HG02852 (cell line): Measurements from ENCODE around the gene CTIF.
"Not testable (repeated sequence)": the region's sequence is repeated elsewhere in the genome, so short reads cannot be mapped to it uniquely, and the experiment has no call there.

Experiments used
- ATAC-seq: cut with Tn5 transposase; IDR thresholded peaks from one replicate; pipeline ENCODE4 v1.9.1; 2021; ENCODE audit warnings: mild to moderate bottlenecking, moderate library complexity; ENCODE audit not compliant: unreplicated experiment

CTIF gene

DNA sequence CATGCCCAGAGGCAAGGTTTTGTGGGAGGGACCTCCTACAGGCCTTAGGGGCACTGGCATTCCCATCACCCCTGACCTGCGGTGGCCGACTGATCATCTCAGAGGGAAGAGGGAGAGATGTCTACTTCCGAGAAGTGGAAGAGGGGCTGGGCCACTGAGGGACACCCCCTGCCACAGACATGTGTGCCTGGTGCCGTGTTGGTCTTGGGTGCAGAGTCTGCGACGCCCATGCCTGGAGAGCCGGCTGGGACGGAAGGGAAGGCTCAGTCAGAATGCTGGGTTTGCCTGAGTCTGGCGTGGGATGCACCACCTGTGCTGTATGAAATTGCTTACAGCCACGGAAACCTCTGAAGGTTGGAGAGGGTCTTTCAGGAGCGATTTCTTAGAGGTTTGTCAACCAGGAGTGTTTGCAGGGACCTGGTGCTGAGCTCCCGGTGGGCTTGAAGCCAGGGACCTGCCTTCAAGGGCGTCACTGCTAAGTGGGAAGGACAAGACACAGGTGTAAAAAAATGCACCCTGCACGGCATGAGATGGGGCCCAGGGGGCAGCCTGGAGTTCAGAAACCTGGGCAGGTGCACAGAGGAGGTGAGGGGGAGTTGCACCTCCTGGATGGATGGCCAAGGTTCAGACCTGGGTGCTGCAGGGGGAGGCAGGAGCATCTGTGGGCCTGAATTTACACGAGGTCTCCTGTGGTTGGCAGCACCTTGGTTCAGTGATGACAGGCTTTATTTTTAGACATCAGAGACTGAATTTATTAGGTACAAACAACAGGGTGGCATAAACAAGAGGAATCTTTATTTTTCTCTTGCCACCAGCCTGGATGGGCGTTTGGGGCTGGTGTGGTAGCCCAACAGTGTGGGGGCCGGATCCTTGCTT, 100.3 kb downstream of the CTIF start:
- no peak for ATAC-seq

DNA sequence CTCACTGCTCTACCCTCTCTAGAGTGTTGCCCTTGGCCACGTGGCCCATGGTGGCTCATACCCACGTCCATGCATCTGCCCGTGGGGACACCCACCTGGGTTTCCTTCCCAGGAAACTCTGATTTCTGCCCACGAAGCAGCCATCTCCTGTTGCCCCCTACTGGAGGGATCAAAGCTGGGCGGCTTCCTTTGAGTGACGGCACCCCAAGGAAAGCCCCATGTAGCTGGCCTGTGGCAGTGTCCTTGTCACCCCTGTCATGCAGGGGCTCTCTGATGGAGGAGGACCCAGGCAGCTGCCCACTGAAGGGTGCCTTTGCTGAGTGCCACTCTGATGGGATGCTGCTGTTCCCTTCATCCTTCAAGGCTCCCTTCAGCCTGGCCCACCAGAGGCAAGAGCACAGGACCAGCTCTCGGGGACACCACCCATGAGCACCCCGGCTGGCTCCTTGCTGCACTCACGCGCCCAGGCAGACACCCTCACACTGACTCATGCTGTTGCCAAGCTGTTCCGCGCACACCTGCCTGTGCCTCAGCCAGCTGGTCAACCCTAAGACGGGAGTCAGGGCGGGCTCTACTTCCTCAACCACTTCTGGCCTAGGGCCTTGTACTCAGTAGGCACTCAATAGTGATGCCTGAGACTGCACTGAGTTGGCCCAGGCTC, 101.1 kb downstream of the CTIF start:
- no peak for ATAC-seq

DNA sequence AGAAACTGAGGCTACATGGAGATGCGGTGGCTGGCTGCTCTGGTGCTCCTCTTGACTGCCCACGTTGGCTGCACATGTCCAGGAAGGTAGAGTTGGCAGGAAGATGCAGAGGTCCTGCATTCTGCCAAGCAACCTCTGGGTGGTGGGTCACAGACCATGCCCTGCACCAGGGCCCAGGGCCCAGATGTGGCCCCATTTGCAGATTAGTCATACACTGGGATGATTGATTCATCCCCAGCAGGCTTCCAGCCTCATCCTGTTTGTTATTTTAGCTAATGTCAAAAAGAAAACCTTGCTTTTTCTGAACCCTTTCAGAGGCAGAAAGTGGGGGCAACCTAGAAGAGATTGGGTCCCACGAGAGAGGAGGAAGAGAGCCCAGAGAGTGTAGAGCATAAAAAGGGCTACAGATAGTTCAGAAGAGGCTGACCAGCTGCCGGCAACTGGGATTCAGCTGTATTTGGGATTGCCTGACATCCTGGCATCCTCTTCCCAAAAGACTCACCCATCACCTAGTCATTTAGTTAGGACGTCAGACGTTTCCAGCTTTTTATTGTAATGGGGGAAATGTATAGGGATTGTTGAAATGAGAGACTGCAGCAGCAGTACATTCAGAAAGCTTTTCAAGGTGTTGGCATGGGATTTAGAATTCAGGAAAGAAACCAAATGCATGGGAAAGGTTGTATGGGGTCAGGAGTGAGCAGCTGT, 101.9 kb downstream of the CTIF start:
- ATAC-seq = no peak

DNA sequence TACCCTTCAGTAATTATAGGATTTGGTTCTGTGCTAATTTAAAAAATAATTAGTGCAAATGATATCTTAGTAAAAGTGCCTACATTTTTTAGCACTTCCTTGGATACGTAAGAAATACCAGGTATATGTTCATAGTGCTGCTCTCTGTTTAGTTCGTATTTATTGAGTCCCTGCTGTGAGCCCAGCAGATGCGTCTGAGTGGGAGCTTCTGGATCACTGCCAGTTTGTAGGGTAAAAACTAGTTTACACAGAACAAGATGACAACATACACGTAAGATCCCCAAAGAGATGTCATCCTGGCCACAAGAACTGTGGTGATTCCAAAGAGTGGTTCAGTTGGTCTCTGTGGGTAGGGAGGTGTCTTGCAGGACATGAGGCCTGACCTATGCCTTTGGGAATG, 103.2 kb downstream of the CTIF start:
- no peak for ATAC-seq

DNA sequence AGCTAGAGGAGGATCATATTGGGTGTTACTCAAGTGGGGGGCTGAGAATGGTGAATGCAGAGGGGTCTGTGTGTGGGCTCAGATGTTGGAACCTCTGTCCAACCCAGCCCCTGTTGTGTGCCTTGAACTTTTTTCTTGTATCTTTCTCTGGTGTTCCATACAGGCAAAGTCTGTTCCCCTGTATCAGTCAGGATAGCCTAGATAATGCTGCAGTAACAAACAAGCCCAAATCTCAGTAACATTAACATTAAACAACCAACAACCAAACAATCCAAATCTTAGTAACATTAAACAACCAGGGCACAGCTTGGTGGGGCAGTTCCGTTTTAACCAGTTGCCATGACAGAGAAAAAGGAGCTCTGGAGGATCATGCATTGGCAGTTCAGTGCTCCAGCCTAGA, 103.7 kb downstream of the CTIF start:
- ATAC-seq = no peak

DNA sequence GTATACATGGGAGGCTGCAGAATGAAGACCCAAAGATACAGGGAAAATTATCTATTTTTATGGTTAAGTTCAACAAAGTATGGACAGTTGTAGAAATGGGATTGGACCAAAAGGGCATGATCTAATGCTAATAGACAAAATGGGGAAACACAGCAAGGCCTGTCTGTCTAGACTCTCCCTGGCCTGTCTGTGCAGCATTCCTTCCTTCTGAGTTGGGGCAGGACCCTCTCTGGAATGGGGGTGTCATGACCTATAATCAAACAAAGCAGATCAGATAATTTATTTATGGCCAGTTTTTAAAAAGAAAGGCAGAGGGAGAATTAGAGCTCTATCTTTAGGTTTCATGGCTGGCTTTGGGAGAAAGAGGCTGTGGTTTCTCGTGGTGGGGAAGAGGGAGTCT, 104.4 kb downstream of the CTIF start:
- no peak for ATAC-seq

DNA sequence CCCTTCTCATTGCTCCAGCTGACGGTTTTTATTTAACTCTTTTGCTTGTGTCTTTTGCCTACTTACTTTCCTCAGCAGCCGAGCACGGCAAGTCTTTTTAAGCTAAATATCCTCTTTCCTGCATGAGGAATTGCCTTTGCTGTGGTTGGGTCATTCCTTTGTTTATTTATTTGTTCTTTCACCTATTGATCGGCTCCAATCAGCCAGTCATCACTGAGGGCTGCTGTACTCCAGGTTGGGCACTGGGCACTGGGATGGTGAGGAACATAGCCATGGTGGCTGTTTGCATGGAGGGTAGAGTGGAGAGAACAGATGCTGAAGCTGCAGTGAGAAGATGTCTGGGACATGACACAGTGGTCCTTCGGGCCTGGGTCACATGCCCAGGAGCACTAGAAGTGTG, 105.2 kb downstream of the CTIF start:
- no peak for ATAC-seq

DNA sequence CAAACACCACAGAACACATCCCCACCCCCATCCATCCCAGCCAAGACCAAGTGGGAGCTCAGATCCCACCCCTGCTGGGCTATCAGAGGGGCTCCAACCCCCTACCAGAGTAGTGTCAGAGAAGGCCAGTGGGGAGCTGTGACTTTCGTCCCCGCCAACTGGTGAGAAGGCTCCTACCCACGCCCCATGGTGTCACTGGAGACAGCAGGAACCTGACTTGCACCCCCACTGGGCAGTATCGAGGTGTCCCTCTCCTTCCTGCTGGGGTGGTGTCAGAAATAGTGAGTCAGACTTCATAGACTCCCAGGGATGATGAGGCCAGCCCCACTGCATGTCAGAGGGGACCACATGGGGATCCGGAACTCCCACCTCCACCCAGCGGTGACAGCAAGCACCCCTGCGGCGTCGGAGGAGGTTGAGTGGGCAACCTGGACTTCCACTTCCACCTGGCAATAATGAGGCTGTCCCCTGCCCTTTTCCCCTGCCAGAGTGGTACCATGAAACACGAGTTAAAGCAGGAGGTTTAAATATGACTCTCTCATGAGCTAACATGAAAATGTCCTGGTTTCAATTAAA, 106.7 kb downstream of the CTIF start:
- ATAC-seq = no peak

DNA sequence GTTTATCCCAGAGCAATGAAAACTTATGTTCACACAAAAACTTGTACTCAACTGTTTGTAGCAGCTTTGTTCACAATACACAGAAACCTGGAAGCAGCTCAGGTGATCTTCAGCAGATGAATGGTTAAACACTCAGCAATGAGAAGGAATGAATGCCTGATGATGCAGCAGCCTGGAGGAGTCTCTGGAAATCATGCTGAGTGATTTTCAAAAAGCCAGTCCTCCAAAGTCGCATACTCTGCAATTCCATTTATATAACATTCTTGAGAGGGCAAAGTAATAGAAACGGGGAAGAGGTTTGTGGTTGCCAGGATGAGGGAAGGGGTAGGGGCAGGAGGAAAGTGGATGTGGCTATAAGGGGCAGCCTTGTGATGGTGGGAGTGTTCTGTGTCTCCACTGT, 108.1 kb downstream of the CTIF start:
- no peak for ATAC-seq

DNA sequence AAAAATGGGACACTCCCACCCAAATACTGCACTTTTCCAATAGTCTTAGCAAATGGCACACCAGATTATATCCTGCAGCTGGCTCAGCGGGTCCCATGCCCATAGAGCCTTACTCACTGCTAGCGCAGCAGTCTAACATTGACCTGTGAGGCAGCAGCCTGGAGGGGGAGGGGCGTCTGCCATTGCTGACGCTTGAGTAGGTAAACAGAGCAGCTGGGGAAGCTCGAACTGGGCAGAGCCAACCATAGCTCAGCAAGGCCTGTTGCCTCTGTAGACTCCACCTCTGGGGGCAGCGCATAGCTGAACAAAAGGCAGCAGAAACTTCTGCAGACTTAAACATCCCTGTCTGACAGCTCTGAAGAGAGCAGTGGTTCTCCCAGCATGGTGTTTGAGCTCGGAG, 110.4 kb downstream of the CTIF start:
- ATAC-seq = no peak

DNA sequence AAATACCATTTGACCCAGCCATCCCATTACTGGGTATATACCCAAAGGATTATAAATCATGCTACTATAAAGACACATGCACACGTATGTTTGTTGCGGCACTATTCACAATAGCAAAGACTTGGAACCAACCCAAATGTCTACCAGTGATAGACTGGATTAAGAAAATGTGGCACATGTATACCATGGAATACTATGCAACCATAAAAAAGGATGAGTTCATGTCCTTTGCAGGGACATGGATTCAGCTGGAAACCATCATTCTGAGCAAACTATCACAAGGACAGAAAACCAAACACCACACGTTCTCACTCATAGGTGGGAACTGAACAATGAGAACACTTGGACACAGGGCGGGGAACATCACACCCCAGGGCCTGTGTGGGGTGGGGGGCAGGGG, 115.8 kb downstream of the CTIF start:
- ATAC-seq = not testable (repeated sequence)

DNA sequence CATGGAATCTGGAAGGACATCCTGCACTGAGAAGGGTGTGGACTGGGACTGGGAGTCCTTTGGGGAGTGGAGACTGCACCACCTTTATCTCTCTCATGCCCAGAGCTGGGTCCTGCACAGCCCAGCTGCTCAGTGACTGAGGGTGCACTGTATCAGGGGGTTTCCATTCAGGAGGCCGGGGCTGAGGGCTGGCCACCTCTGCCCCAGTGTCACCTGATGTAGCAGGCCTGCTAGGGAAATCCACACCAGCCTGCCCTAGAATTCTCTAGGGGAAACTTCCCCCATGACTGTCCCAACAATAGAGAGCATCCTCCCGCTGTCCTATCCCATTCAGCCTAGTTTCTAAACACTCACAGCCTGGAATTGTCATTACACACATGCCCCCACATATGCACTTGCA, 116.7 kb downstream of the CTIF start:
- no peak for ATAC-seq

DNA sequence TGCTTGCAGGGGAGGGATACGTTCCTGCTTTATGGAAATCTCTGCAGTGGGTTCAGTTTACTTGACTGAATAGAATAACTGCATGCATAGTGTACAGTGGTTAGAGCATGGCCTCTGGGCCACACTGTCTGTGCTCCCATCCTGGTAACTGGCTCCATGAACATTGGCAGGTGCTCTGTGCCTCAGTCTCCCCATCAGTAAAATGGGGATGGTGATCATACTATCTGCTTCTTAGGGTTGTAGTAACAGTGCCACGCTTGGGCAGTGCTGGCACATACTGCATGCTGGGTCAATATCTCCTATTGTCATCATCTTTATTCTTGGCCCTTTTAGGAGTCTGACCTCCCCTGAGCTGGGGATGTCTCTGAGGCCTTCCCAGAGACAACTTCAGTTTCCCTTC, 117.3 kb downstream of the CTIF start:
- ATAC-seq = no peak

DNA sequence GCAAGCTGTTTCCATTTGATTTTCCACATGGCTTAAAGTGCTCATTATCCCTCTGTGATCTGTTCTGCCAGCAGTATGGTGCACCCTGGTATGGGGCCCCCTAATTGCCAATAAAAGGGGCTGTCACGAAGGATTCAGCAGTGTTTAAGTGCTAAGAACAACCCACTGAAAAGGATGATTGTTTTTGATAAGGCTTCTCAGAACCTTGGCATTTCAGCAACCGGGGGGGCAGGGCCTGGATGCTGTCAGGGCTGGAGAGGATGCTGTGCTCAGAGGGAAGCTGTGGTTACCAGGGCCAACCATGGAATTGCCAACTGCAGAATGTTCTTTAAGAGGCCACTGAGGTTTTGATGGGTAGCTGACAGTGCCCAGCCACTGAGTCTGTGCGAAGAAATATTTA, 117.8 kb downstream of the CTIF start:
- ATAC-seq = no peak

DNA sequence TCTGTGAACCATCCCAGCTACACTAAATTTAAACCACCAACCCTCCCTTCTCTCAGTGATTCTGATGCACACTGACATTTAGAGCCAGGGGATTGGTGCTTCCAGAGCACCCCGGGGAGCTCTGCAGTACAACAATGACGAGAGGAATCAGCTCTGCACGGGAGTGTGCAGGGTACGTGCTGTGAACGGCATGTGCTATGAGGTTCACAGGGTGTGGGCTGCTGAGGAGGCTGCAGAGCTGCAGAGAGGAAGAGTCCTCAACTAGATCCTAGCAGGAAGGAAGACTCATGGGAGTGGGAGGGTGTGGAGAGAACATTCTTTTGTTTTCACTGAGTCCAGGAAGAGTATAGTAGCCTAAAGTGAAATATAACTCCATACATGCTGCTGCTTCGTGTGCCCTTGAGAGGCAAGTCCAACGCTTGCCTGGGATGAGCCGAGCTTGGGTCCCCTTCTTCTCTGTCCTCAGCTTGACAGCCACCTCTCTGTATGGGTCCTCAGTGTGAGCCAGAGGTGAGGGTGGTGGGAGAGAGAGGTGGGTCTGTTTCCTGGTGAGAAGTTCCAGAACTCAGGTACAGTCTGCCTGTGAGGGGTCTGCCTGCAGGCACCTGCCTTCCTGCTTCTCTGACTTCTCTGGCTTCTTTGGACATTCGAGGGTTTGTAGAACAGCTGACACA, 118.8 kb downstream of the CTIF start:
- no peak for ATAC-seq

DNA sequence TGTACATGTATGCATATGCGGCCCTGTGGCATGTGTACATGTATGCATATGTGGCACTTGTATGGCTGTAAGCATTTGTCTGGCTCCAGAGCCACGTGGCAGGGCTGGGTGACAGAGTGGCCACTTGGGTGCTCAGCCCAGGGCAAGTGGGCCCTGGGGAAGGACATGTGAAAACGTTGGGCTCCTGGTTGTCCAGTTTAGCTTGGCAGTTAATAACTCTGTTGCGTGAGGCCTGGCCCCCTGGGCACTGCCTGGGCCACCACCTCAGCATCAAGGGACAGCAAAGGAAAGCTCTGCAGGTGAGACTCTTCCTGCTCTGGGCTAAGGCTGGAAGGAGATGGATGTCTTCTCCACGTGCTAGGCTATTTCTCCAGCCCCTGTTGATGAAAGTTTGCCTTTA, 119.9 kb downstream of the CTIF start:
- ATAC-seq = no peak

DNA sequence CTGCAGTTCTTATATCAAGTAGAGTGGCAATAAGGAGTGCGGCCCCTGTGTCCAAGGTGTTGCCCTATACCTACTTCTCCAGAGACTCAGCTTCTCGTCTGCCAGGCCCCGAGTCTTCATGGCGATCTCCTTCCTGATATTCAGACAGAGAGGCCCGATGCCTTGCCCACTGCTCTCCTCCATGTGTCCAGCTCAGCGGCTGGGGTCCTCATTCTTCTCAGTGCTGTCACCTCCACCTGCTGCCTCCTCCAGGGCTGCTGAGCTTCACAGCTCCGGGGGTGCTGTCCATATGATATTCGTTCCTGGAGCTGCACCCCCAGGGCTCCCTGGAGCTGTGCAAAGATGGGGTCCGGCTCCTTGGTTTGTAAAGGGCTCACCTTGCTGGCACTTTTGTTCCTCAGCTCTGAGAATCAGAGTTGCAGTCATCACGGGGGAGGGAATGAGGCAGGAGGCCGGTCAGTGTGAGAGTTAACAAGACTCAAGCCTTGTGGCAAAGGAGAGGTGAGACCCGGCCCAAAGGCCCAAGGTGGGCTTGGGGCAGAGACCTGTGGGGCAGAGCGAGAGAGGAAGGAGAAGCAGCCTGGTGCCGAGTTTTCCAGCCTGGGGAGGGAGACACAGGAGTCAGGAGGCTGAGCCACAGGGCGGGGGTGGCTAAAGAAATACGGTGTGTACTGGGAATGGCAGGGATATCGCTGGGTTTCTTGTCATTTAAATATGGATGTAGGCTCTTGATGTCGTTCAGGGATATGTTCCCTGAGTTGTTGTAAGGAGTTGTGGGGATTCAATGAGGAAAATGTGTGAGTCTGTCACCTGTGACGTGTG, 120.6 kb downstream of the CTIF start:
- no peak for ATAC-seq

DNA sequence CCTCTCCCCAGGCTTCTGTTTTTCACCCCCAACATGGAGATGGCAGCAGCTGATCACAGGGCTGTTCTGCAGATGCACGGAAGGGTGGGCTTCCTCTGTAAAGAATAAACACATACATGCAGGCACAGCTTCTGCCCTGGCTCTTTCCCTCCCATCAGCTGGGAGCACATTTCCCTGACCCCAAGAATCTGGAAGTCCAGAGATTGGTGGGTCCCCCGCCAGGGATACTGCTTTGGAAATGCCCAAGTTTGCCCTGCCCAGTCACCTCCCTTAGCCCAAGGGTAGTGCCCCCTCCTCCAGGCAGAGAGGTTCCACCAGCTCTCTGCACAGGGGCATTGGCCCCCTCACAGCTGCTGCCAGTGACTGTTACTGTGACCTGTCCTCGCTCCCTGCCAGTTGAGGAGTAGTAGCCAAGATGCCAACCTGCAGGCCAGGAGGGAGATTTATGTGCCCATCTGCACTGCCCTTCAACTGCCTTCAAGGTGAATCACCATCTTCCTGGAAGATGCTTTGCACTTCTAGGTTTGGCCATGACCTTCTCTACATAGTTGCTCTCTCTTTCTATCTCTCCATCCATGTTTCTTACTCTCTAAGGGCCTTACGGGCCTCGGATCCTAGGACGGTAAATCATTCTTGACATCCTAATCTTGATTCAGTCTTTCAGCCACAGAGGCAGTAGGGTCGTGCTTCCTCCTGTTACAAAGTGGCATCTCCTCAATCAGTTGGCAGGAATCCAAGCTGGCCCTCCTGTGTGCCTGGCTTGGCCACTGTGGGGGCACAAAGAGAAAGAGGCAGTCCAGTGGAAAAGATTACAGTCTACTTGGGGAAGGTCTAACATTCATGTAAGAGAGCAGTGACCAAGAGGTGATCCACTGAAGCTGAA, 121.8 kb downstream of the CTIF start:
- ATAC-seq = no peak

DNA sequence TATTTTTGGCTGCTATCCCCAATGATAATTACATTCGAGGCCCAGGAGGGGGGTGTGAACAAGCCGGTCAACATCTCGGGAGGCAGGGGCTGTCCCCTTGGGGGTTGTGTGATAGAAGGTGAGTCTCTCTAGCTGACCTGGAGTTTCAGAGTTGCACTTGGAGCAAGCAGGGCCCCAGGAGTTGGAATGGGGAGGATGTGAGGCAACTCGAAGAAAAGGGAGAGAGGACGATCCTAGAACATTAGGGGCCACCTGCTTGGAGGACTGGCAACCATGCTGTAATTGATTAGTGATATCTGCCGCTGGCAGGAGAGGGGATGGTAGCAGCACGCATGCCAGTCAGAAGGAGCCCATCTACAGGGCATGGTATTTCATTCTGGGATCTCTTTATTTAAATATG, 122.6 kb downstream of the CTIF start:
- no peak for ATAC-seq
